Fibroblast of villous mesenchyme (primary cell): ENCODE results near the gene FERMT1. TPM values are rescaled to one million over a fixed set of nuclear protein-coding genes. Genes with fewer than 3 reads are reported as not detected.
"Not testable (repeated sequence)": the region's sequence is repeated elsewhere in the genome, so short reads cannot be mapped to it uniquely, and the experiment has no call there.

Experiments
- DNase-seq: peaks from one replicate; pipeline ENCODE4 v3.0.0-alpha.2; 2010; ENCODE audit warnings: low read depth
- H3K4me3 ChIP-seq: 2 replicates; pipeline ENCODE4 v1.5.1; 2011; ENCODE audit warnings: low read depth, mild to moderate bottlenecking, low read length
- CTCF ChIP-seq: IDR thresholded peaks from 2 replicates; pipeline ENCODE4 v1.5.1; 2012; ENCODE audit warnings: low read depth, mild to moderate bottlenecking, low read length; ENCODE audit not compliant: insufficient read depth
- total RNA-seq: library from RNA; depleted of rRNA; stranded (reverse); fragments of >200 nt; gene quantifications from 2 replicates; pipeline ENCODE4 v1.2.3, GENCODE V29; 2012

The FERMT1 gene
- total RNA-seq, 1 donor = 4.3 TPM

- DNase-seq = no peak
- H3K4me3 ChIP-seq = no peak overlapping the region
- no peak for TF ChIP-seq CTCF
These were observed 6.1 kb downstream of the FERMT1 start for GRCh38 chr20:6116758-6117157.

GRCh38 chr20:6115221-6115895 is 7.5 kb downstream of the FERMT1 start:
- DNase-seq = no peak
- TF ChIP-seq CTCF = no peak
- H3K4me3 ChIP-seq = no peak overlapping the region

GRCh38 chr20:6114696-6115095 is 8.1 kb downstream of the FERMT1 start:
- no peak for TF ChIP-seq CTCF
- DNase-seq = no peak
- H3K4me3 ChIP-seq = no peak overlapping the region

- H3K4me3 ChIP-seq = no peak overlapping the region
- DNase-seq = no peak
- no peak for TF ChIP-seq CTCF
These were observed 8.9 kb downstream of the FERMT1 start for GRCh38 chr20:6113951-6114350.

GRCh38 chr20:6112965-6113364 is 9.9 kb downstream of the FERMT1 start:
- DNase-seq, H3K4me3 ChIP-seq: not testable (repeated sequence)

- no peak overlapping the region for H3K4me3 ChIP-seq
- no peak for TF ChIP-seq CTCF
- no peak for DNase-seq
These were observed 14.5 kb downstream of the FERMT1 start for GRCh38 chr20:6108330-6108729.

GRCh38 chr20:6104493-6105188 is 18.2 kb downstream of the FERMT1 start:
- no peak for TF ChIP-seq CTCF
- peak; percentile 6 for DNase-seq

More at GRCh38 chr20:6104493-6105188, 18.2 kb downstream of the FERMT1 start:
- H3K4me3 ChIP-seq = no peak overlapping the region
